ENCODE measurements around the gene ITSN1.

GRCh38 chr21:33848249-33848953 lies 206.1 kb downstream of the ITSN1 start:
- TF ChIP-seq POLR2A (IDR thresholded peaks at IDR 0.05) = no peak
- TF ChIP-seq CTCF (IDR thresholded peaks at IDR 0.05) = no peak
